ENCODE data around the gene PDHX. TPM values are rescaled to one million over a fixed set of nuclear protein-coding genes. Genes with fewer than 3 reads are reported as not detected.

PDHX gene
- total RNA-seq, 1 donor from 2014 or later = 44.0 TPM

DNA sequence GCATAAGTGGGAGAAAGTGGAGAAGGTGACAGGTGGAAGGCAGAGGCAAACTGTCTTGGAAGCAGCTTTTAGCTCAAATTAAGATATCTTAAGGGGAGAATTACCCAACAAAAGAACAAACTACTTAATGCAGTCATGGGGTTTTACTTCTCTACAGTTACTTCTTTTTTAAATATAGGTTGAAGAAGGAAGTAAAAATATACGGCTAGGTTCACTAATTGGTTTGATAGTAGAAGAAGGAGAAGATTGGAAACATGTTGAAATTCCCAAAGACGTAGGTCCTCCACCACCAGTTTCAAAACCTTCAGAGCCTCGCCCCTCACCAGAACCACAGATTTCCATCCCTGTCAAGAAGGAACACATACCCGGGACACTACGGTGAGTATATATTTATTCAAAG, 40.8 kb downstream of the PDHX start:
- no peak for FAIRE-seq

DNA sequence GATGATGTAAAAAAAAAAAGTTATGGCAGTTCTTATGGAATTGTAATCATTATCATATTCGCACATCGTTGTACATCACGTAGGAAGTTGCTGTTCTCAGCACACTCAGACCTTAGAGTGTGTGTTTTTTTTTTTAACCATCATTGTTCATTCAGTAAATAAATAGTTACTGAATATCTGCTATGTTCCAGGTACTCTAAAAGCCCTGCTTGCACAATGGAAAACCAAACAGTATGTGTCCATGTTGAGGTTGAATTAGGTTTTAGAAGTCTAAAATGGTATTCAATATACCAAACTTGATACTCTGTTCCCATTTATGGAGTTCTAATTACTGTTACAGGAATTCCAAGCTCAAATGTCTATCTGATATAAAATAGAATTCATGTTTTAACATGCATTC, 41.2 kb downstream of the PDHX start:
- Mint-ChIP-seq H3K36me3 (ENCODE audit: low read depth, unreplicated experiment) (no peaks in the 10 kb centered on the region), H3K9me3 (ENCODE audit: unreplicated experiment) (no peaks in the 10 kb centered on the region), H3K27me3 (ENCODE audit: low read depth, unreplicated experiment) (no peaks in the 10 kb centered on the region), H3K27ac (ENCODE audit: unreplicated experiment) (no peak overlapping the region), H3K4me1 (ENCODE audit: low read depth, unreplicated experiment) (no peaks in the 10 kb centered on the region), H3K4me3 (ENCODE audit: unreplicated experiment) (no peak overlapping the region)
- no peak for TF ChIP-seq EZH2 (IDR thresholded peaks at IDR 0.05; ENCODE audit: insufficient read depth, low read length)
- TF ChIP-seq, protein P1, sequence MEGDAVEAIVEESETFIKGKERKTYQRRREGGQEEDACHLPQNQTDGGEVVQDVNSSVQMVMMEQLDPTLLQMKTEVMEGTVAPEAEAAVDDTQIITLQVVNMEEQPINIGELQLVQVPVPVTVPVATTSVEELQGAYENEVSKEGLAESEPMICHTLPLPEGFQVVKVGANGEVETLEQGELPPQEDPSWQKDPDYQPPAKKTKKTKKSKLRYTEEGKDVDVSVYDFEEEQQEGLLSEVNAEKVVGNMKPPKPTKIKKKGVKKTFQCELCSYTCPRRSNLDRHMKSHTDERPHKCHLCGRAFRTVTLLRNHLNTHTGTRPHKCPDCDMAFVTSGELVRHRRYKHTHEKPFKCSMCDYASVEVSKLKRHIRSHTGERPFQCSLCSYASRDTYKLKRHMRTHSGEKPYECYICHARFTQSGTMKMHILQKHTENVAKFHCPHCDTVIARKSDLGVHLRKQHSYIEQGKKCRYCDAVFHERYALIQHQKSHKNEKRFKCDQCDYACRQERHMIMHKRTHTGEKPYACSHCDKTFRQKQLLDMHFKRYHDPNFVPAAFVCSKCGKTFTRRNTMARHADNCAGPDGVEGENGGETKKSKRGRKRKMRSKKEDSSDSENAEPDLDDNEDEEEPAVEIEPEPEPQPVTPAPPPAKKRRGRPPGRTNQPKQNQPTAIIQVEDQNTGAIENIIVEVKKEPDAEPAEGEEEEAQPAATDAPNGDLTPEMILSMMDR (IDR thresholded peaks at IDR 0.05; ENCODE audit: insufficient read depth, low read depth, low read length) = no peak
- no peaks in the 10 kb centered on the region for H3K9me3 ChIP-seq (ENCODE audit: insufficient read depth, low read depth, low read length)
- no peak overlapping the region for H2AFZ ChIP-seq (ENCODE audit: low read depth, low read length)
- FAIRE-seq (no peak), DNase-seq (ENCODE audit: low read depth) (no peak)
- H4K20me1 ChIP-seq (ENCODE audit: insufficient read depth, low read length) = peaks cover 9% of the 10 kb centered on the region
- H3K4me2 ChIP-seq (ENCODE audit: low read length) = no peak overlapping the region
- peaks cover 9% of the 10 kb centered on the region for H3K79me2 ChIP-seq (ENCODE audit: insufficient read depth, low read length)
- H3K9ac ChIP-seq (ENCODE audit: low read length) = no peak overlapping the region
- no peaks in the 10 kb centered on the region for H3K27me3 ChIP-seq (ENCODE audit: insufficient read depth, low read length)
- no peak overlapping the region for H3K4me3 ChIP-seq (ENCODE audit: insufficient read depth, low read depth, low read length)
- H3K4me1 ChIP-seq (ENCODE audit: insufficient read depth, low read length) = no peaks in the 10 kb centered on the region
- no peak overlapping the region for H3K27ac ChIP-seq (ENCODE audit: low read depth, low read length)
- H3K36me3 ChIP-seq (ENCODE audit: insufficient read depth, low read length) = peaks cover 6% of the 10 kb centered on the region

More for the DNA sequence above, 40.8 kb downstream of the PDHX start:
- H3K79me2 ChIP-seq (ENCODE audit: insufficient read depth, low read length) = peaks cover 9% of the 10 kb centered on the region
- no peaks in the 10 kb centered on the region for H3K9me3 Mint-ChIP-seq (ENCODE audit: unreplicated experiment)
- no peak overlapping the region for H3K4me3 ChIP-seq (ENCODE audit: insufficient read depth, low read depth, low read length)
- H3K27ac Mint-ChIP-seq (ENCODE audit: unreplicated experiment) = no peak overlapping the region
- no peak overlapping the region for H3K9ac ChIP-seq (ENCODE audit: low read length)
- H3K4me1 Mint-ChIP-seq (ENCODE audit: low read depth, unreplicated experiment) = no peaks in the 10 kb centered on the region
- H3K27ac ChIP-seq (ENCODE audit: low read depth, low read length) = no peak overlapping the region
- no peaks in the 10 kb centered on the region for H3K27me3 ChIP-seq (ENCODE audit: insufficient read depth, low read length)
- H4K20me1 ChIP-seq (ENCODE audit: insufficient read depth, low read length) = peaks cover 9% of the 10 kb centered on the region
- peaks cover 6% of the 10 kb centered on the region for H3K36me3 ChIP-seq (ENCODE audit: insufficient read depth, low read length)
- H3K36me3 Mint-ChIP-seq (ENCODE audit: low read depth, unreplicated experiment) = no peaks in the 10 kb centered on the region
- no peak overlapping the region for H3K4me3 Mint-ChIP-seq (ENCODE audit: unreplicated experiment)
- no peak for TF ChIP-seq EZH2 (IDR thresholded peaks at IDR 0.05; ENCODE audit: insufficient read depth, low read length)
- TF ChIP-seq, protein P1 (IDR thresholded peaks at IDR 0.05; ENCODE audit: insufficient read depth, low read depth, low read length) = no peak
- no peaks in the 10 kb centered on the region for H3K27me3 Mint-ChIP-seq (ENCODE audit: low read depth, unreplicated experiment)
- H2AFZ ChIP-seq (ENCODE audit: low read depth, low read length) = no peak overlapping the region
- no peaks in the 10 kb centered on the region for H3K4me1 ChIP-seq (ENCODE audit: insufficient read depth, low read length)
- H3K4me2 ChIP-seq (ENCODE audit: low read length) = no peak overlapping the region
- DNase-seq (ENCODE audit: low read depth) = no peak
- H3K9me3 ChIP-seq (ENCODE audit: insufficient read depth, low read depth, low read length) = no peaks in the 10 kb centered on the region

- no peaks in the 10 kb centered on the region for H3K36me3 Mint-ChIP-seq (ENCODE audit: low read depth, unreplicated experiment)
- H3K79me2 ChIP-seq (ENCODE audit: insufficient read depth, low read length) = peaks cover 3% of the 10 kb centered on the region
- no peak overlapping the region for H3K27ac ChIP-seq (ENCODE audit: low read depth, low read length)
- no peak overlapping the region for H2AFZ ChIP-seq (ENCODE audit: low read depth, low read length)
- no peak overlapping the region for H3K27ac Mint-ChIP-seq (ENCODE audit: unreplicated experiment)
- DNase-seq (ENCODE audit: low read depth) = no peak
- no peak for FAIRE-seq
- no peaks in the 10 kb centered on the region for H3K27me3 ChIP-seq (ENCODE audit: insufficient read depth, low read length)
- H3K9me3 Mint-ChIP-seq (ENCODE audit: unreplicated experiment) = no peaks in the 10 kb centered on the region
- H3K9me3 ChIP-seq (ENCODE audit: insufficient read depth, low read depth, low read length) = no peaks in the 10 kb centered on the region
- H4K20me1 ChIP-seq (ENCODE audit: insufficient read depth, low read length) = peaks cover 3% of the 10 kb centered on the region
- H3K4me3 Mint-ChIP-seq (ENCODE audit: unreplicated experiment) = no peak overlapping the region
- no peaks in the 10 kb centered on the region for H3K4me1 Mint-ChIP-seq (ENCODE audit: low read depth, unreplicated experiment)
- H3K4me2 ChIP-seq (ENCODE audit: low read length) = no peak overlapping the region
- no peak overlapping the region for H3K4me3 ChIP-seq (ENCODE audit: insufficient read depth, low read depth, low read length)
- H3K9ac ChIP-seq (ENCODE audit: low read length) = no peak overlapping the region
- TF ChIP-seq, protein P1 (IDR thresholded peaks at IDR 0.05; ENCODE audit: insufficient read depth, low read depth, low read length) = no peak
- H3K4me1 ChIP-seq (ENCODE audit: insufficient read depth, low read length) = no peaks in the 10 kb centered on the region
- no peaks in the 10 kb centered on the region for H3K27me3 Mint-ChIP-seq (ENCODE audit: low read depth, unreplicated experiment)
- peaks cover 6% of the 10 kb centered on the region for H3K36me3 ChIP-seq (ENCODE audit: insufficient read depth, low read length)
Measured at GRCh38 chr11:34959770-34960169, 43.4 kb downstream of the PDHX start.
